ENCODE results near the gene TRPM5.

TRPM5 gene

DNA sequence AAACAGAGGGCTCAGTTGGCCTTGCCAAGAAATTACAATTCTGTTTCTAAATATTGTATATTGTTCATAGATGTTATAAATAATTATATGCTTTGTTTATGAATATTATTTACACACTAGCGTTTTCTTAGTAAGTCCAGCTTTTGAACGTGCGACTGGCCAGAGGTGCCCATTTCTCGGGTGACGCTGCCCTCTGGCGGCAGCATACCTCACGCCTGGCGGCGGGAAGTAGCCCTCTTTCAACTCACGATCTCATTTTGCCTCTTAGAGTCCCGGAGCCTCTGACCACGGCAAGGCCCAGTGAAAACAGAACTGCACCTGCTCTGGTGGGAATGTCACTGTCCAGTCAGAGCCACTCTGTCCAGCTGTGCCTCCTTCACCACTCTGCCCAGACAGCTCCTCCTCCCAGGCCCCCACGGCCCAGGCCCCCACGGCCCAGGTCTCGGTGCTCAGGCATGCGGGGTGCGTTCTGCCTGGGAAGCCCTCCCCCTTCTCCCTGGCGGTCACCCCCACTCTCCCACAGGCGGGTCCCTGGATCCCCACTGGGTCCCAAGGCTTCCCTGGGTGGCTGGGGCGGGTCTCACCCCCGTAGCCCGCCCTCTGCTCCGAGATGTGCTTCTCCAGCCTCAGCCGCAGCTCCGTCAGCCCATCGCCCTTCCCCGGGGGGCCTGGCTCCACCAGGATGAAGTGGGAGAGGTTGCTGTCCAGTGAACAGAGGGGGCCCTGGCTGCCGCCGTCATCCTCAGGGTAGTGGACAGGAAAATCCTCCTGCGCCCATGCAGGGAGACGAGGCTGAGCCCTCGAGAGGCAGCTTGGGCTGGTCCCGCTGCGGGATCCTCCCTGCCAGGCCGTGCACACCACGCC, 24.4 kb downstream of the TRPM5 start:
- DNase-seq: peak; percentile 68 to 69

DNA sequence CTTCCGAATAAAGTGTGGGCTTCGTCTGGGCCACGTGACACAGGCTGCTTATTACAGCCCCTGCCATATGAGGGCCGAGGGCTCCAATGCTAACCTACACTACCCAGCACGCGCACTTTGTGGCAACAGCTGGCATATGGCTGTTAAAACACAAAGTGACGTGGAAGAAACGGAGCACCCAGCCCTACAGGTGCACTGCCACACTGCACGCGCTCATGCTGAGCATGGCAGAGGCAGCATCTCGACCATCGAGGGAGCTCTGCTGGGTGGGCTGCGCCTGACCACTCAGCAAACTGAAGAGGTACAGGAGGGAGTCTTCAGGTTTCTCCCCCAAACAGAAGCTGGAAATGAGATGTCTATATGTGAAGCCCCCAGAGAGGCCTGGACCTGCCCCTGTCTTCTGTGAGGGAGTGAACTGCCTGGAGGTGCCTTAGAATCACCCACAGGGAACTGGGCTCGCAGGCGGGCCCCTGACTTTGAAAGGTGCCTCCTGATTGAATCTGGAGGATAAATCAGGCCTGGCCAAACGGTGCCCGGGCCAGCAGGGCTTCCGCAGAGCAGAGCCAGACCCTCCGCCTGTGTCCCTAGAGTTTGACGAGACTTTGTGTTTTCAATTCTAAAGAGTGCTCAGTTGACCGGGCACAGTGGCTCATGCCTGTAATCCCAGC, 25.5 kb downstream of the TRPM5 start:
- DNase-seq: no peak

GRCh38 chr11:2417856-2418692, 26.2 kb downstream of the TRPM5 start:
- no peak for DNase-seq

DNA sequence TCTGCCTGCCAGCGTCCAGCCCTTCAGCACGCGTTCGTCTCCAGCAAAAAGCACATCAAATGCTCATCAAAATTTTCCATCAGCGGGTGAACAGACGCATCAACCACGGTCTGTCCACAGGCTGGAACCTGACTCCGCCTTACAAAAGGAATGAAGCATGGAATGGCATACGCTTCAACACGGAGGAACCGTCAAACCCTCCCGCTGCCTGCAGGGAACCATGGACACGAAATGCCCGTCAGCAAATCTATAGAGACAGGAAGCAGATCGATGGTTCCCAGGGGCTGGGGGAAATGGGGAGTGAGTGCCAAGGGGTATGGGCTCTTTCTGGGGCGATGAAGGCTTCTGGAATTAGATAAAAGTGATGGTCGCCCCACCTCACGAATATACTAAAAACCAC, 27.5 kb downstream of the TRPM5 start:
- DNase-seq: no peak

DNA sequence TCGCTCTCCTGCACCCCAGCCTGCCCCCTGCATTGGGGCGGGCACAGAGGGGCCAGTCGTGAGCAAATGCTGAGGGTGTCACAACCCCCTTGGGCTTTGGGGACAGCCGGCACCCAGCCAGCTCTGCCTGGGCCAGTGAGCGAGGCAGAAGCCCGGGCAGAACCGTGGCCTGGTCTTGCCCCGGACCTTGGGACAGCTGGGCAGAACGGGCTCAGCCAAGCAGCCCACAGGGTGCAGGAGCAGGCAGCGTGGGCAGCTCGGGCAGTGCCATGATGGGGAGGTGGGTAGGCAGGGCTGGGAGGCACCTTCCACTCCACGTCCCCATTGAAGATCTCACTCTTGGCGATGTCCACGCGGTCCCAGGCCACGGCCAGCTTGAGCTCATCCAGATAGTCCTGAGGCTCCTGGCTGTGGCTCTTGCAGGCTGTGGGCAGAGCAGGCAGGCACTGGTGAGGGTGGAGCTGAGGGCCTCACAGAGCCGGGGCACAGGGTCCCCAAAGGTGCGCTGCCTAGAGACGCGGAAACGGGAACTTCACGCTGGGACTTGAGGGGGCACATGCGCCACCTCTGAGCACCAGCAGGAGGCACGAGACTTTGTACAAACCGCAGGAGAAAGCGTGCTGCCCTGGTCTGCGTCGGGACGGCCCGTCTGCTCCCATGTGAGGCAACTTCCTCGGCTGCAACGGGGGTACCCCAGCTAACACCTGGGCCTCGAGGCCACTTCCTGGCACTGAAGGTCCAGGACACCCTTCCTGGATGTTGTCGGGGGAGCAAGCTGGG, 28.5 kb downstream of the TRPM5 start:
- no peak for DNase-seq

DNA sequence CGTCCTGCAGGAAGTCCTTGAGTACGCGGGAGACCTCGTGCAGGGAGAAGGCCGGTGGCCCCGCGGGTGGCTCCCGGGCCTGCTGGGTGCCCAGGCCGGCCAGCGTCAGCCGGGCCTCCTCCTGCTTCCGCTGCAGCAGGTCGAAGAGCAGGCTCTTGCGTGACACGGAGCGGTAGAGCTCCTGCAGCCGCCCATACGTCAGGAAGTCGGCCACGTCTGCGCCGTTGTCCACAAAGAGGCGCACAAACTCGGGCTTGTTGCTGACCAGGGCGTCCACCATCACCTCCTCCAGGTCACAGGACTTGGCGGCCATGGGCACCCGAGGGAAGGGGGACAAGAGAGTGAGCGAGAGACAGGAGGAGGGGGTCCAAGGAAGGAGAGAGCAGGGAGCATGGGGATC, 29.1 kb downstream of the TRPM5 start:
- DNase-seq: no peak

- no peak for DNase-seq
Measured at GRCh38 chr11:2414616-2415015, 29.7 kb downstream of the TRPM5 start.

GRCh38 chr11:2413742-2414579, 30.4 kb downstream of the TRPM5 start:
- no peak for DNase-seq

DNA sequence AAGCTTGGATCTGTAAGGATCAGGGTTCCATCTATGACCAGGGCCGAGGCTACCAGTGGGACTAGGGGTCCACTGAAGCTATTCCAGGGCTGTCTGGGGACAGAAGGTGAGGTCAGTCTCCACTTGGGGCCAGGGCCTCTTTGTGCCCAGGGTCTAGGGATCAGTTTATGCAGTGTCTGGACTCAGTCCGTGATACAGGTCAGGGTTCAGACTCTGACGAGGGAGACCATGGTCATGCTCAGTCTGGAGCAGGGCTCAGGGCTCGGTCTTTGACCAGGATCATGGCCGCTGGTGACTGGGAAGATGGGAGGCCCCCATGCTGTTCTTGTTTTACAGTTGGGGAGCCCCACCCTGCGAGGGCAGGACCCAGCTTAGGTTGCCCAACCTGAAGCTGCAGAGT, 32.0 kb downstream of the TRPM5 start:
- DNase-seq: no peak

DNA sequence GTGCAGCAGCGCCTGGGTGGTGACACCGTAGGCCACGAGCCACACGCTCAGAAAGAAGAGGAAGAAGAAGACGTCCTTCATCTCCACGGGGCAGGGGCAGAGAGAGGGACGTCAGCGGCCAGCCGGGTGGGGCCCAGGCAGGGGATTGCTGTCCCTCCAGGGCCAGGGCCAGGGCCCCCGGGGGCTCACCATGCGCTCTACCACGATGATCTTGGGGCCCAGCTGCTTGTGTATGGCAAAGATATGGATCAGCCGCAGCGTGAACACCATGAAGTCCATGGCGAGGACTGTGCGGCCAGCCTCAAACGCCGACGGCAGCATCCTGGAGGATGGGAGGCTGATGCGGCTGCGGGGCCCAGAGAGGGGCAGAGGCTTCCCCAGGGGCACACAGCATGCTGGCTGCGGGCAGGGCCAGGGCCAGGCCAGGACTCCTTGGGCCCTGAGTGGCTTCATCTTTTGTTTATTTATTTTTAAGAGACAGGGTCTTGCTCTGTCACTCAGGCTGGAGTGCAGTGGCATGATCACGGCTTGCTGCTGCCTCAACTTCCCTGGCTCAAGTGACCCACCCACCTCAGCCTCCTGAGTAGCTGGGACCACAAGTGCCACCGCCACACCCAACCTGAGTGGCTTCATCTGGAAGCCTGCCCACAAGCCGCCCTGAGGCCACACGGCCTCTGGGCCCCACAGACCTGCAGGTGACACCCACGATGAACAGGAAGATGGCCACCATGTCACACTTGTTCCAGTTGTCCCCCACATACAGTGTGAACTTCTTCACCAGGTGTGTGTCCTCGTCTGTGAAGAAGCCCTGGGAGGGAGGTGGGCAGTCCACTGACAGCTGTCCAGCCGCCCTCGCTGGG, 32.6 kb downstream of the TRPM5 start:
- DNase-seq: no peak

DNA sequence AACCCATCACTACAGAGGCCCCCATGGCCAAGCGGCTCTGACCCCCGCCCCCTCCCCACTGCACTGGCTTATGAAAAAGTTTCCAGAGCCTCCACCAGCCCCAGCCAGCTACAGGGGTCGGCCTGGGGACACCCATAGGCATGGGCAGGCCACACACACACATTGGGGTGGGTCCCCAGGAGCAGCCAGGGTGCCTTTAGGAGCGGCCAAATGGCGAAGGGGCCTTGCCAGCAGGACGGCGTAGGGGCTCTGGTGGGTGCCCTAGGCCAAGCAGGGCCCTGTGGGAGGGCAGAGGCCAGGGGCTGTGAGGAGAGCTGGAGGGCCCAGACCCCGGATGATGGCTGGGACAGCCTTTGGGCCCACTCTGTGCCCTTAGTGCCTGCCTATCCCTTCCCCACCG, 33.7 kb downstream of the TRPM5 start:
- no peak for DNase-seq

DNA sequence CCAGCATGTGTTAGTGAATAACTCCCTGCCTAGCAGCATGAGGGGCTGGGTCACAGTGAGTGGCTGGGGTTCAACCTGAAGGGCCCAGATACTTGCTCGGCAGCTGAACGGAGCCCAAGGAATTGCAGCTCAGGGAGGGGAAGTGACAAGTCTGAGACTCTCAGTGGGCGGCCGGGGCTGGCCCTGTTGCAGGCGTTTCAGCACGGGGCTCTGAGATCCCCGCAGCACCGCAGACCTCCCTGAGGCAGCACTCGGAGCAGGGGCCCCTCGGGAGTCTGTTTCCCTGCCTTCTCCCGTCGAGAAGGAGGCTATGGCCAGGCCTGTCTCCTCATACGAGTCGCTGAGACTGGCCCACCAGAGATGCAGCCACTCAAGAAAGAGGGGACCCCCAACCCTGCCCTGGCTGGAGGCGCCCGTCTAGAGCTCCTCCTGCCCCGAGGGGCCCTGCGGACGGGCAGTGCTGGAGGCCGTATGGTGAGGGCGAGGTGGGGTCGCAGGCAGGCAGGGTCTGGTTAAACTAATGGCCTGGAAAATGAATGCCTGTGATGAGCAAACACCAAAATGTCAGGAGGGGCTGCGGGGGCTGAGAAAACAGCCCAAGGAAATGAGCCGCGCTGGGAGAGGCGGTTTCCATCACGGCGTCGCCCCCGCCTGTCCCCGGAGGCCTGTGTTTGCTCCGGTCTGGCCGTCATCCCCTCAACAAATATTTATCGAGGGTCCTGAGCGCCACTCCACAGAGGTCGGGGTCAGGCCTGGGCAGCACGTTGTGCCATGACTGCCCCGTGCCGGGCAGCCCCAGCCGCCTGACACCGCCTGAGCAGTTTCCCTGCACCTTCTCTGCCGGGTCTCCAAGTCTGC, 34.5 kb downstream of the TRPM5 start:
- DNase-seq: no peak

GRCh38 chr11:2409126-2409525, 35.2 kb downstream of the TRPM5 start:
- no peak for DNase-seq

DNA sequence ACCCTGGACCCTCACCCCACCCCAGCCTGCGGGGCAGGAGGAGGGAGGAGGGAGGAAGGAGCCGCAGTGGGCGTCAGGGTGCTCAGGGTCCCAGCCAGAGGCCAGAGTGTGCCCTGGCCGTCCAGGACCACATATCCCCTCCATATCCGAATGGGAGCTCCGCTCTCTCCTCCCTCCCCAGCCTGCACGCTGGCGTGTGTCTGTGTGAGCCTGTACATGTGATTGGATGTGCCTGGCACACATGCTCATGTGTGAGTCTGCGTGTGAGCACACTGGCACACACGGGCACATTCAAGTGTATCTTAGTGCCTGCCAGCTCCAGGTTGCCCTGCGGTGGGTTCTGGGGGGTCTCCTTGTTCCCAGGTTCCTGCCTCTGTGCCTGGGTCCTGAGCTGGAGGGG, 35.6 kb downstream of the TRPM5 start:
- no peak for DNase-seq

GRCh38 chr11:2406878-2407410, 37.4 kb downstream of the TRPM5 start:
- DNase-seq: no peak

GRCh38 chr11:2406451-2406850, 37.9 kb downstream of the TRPM5 start:
- no peak for DNase-seq

- DNase-seq: no peak
Measured at GRCh38 chr11:2404735-2405196, 39.5 kb downstream of the TRPM5 start.

DNA sequence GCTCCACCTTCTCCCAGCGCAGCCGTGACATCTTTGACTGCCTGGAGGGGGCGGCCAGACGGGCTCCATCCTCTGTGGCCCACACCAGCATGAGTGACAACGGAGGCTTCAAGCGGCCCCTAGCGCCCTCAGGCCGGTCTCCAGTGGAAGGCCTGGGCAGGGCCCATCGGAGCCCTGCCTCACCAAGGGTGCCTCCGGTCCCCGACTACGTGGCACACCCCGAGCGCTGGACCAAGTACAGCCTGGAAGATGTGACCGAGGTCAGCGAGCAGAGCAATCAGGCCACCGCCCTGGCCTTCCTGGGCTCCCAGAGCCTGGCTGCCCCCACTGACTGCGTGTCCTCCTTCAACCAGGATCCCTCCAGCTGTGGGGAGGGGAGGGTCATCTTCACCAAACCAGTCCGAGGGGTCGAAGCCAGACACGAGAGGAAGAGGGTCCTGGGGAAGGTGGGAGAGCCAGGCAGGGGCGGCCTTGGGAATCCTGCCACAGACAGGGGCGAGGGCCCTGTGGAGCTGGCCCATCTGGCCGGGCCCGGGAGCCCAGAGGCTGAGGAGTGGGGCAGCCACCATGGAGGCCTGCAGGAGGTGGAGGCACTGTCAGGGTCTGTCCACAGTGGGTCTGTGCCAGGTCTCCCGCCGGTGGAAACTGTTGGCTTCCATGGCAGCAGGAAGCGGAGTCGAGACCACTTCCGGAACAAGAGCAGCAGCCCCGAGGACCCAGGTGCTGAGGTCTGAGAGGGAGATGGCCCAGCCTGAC, 41.2 kb downstream of the TRPM5 start:
- DNase-seq: no peak

DNA sequence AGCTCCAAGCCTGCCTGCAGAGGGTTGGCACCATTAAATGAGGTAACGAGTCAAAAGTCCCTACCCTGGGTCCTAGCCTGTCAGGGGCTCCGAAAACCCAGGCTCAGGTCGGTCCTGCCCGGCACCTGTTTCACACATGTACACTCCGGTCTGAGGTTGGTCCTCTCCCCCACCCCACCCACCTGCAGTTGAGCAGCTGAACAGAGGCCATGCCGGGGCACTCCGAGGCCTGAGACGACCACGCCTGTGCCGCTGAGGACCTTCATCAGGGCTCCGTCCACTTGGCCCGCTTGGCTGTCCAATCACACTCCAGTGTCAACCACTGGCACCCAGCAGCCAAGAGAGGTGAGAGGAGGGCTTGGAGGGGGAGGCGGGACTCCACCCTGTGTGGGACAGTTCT, 42.2 kb downstream of the TRPM5 start:
- DNase-seq: no peak
